ENCODE measurements around the gene PABPN1L.

DNA sequence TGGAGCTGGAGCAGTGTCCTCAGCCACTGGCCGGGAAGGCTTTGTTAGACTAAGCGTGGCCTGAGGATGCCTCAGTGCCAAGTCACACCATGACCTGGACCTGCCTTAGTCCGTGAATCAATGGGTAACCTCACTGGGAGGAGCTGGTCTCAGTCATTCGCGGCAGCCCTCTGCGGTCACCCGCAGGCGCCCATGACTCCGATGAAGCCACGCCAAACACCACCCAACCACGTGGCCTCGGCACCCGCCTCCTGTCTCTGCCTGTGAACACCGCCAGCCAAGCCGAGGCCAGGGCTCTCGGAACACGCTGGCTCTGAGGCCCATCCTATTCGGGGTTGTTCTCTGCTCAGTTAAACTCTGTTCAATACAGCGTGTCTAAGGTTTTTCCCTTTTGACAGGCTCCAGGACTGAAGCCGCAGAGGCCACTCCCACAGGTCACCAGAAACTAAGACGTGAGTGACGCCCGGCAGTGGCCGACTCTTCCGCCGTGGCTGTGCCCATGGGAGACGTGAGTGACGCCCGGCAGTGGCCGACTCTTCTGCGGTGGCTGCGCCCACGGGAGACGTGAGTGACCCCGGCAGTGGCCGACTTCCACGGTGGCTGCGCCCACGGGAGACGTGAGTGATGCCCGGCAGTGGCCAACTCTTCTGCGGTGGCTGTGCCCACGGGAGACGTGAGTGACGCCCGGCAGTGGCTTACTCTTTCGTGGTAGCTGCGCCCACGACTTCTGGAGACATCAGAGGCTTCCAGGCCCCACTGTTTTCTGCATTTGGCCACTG is 16.8 kb upstream of the PABPN1L start:
- TF ChIP-seq, protein P1, sequence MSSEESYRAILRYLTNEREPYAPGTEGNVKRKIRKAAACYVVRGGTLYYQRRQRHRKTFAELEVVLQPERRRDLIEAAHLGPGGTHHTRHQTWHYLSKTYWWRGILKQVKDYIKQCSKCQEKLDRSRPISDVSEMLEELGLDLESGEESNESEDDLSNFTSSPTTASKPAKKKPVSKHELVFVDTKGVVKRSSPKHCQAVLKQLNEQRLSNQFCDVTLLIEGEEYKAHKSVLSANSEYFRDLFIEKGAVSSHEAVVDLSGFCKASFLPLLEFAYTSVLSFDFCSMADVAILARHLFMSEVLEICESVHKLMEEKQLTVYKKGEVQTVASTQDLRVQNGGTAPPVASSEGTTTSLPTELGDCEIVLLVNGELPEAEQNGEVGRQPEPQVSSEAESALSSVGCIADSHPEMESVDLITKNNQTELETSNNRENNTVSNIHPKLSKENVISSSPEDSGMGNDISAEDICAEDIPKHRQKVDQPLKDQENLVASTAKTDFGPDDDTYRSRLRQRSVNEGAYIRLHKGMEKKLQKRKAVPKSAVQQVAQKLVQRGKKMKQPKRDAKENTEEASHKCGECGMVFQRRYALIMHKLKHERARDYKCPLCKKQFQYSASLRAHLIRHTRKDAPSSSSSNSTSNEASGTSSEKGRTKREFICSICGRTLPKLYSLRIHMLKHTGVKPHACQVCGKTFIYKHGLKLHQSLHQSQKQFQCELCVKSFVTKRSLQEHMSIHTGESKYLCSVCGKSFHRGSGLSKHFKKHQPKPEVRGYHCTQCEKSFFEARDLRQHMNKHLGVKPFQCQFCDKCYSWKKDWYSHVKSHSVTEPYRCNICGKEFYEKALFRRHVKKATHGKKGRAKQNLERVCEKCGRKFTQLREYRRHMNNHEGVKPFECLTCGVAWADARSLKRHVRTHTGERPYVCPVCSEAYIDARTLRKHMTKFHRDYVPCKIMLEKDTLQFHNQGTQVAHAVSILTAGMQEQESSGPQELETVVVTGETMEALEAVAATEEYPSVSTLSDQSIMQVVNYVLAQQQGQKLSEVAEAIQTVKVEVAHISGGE (CRISPR knock-in tag; IDR thresholded peaks at IDR 0.05): no peak
- TF ChIP-seq RAD21 (CRISPR knock-in tag; conservative IDR thresholded peaks at IDR 0.05 in 1 of 2, IDR thresholded peaks at IDR 0.05 in 1 of 2) (no peak), POLR2A (conservative IDR thresholded peaks at IDR 0.05) (no peak), THRAP3 (IDR thresholded peaks at IDR 0.05; ENCODE audit: borderline replicate concordance) (no peak), CBFB (CRISPR knock-in tag; IDR thresholded peaks at IDR 0.05) (no peak), RBBP5 (IDR thresholded peaks at IDR 0.05; ENCODE audit: borderline replicate concordance, insufficient read depth, low read length, poor library complexity, severe bottlenecking) (no peak), SMC3 (conservative IDR thresholded peaks at IDR 0.05; ENCODE audit: insufficient read depth, low read depth, low read length) (no peak), C11orf30 (IDR thresholded peaks at IDR 0.05; ENCODE audit: low read depth) (no peak)

Measured in K562 (cell line).